ENCODE data around the gene TAGLN3.

Gene TAGLN3

GRCh38 chr3:111998636-111999483, at the start of gene TAGLN3:
Gene TAGLN3, plus strand, starts transcription at chr3:111998922. Its CDS starts 501 bp downstream, at chr3:111999423.
- peak; percentile 45 for DNase-seq (ENCODE audit: low spot score)

- DNase-seq (ENCODE audit: low spot score), result no peak
These were observed 49.0 kb upstream of the TAGLN3 start for GRCh38 chr3:111949712-111950111.

- DNase-seq (ENCODE audit: low spot score), result no peak
These were observed 47.7 kb upstream of the TAGLN3 start for GRCh38 chr3:111951032-111951431.

GRCh38 chr3:111952086-111952485, 46.6 kb upstream of the TAGLN3 start:
- no peak for DNase-seq (ENCODE audit: low spot score)

GRCh38 chr3:111952866-111953450, 45.8 kb upstream of the TAGLN3 start:
- no peak for DNase-seq (ENCODE audit: low spot score)

- DNase-seq (ENCODE audit: low spot score), result peak; percentile 41
These were observed 44.3 kb upstream of the TAGLN3 start for GRCh38 chr3:111954228-111954990.

- no peak for DNase-seq (ENCODE audit: low spot score)
These were observed 42.8 kb upstream of the TAGLN3 start for GRCh38 chr3:111955876-111956275.

GRCh38 chr3:111956449-111956848, 42.3 kb upstream of the TAGLN3 start:
- DNase-seq (ENCODE audit: low spot score), result no peak

GRCh38 chr3:111956995-111957734, 41.6 kb upstream of the TAGLN3 start:
- DNase-seq (ENCODE audit: low spot score), result no peak

GRCh38 chr3:111961461-111962164, 37.1 kb upstream of the TAGLN3 start:
- peak; percentile 12 for DNase-seq (ENCODE audit: low spot score)

GRCh38 chr3:111963424-111963823, 35.3 kb upstream of the TAGLN3 start:
- peak; percentile 65 for DNase-seq (ENCODE audit: low spot score)

GRCh38 chr3:111965484-111965883, 33.2 kb upstream of the TAGLN3 start:
- no peak for DNase-seq (ENCODE audit: low spot score)

- no peak for DNase-seq (ENCODE audit: low spot score)
These were observed 31.7 kb upstream of the TAGLN3 start for GRCh38 chr3:111967068-111967467.

GRCh38 chr3:111967651-111968274, 31.0 kb upstream of the TAGLN3 start:
- DNase-seq (ENCODE audit: low spot score), result peak; percentile 54

- no peak for DNase-seq (ENCODE audit: low spot score)
These were observed 30.2 kb upstream of the TAGLN3 start for GRCh38 chr3:111968319-111969054.

- DNase-seq (ENCODE audit: low spot score), result no peak
These were observed 28.3 kb upstream of the TAGLN3 start for GRCh38 chr3:111970376-111970775.

GRCh38 chr3:111971533-111972130, 27.1 kb upstream of the TAGLN3 start:
- no peak for DNase-seq (ENCODE audit: low spot score)

GRCh38 chr3:111972891-111973290, 25.8 kb upstream of the TAGLN3 start:
- no peak for DNase-seq (ENCODE audit: low spot score)

GRCh38 chr3:111975131-111975530, 23.6 kb upstream of the TAGLN3 start:
- no peak for DNase-seq (ENCODE audit: low spot score)

GRCh38 chr3:111976254-111976653, 22.5 kb upstream of the TAGLN3 start:
- DNase-seq (ENCODE audit: low spot score), result no peak
